Adrenal gland (tissue), 12 donors: Measurements from ENCODE around the gene ADCY2. TPM values are rescaled to one million over a fixed set of nuclear protein-coding genes. Genes with fewer than 3 reads are reported as not detected.

ENCODE experiments used
- DNase-seq, 7 donors: peaks; one replicate each; pipeline ENCODE4 v3.0.0-alpha.2; 2019 to 2020
- H3K27ac ChIP-seq, 5 donors: fragments of 200-600 bp; sonication (generic) in 4 of 5; 1 replicate in 3 of 5; 2 replicates in 2 of 5; pipeline versions ENCODE4 v1.5.1 to v1.8.0; 2016 to 2020; ENCODE audit warnings: mild to moderate bottlenecking in 1 of 5
- H3K27me3 ChIP-seq: fragments of 200-600 bp; 2 replicates; pipeline ENCODE4 v1.8.0; 2021
- H3K36me3 ChIP-seq, 2 donors: fragments of 200-600 bp; replicated peaks in 1 of 2; 1 replicate in 1 of 2; 2 replicates in 1 of 2; pipeline versions ENCODE4 v1.5.1 to v1.8.0; 2018 to 2022
- H3K4me1 ChIP-seq, 2 donors: fragments of 200-600 bp; replicated peaks in 1 of 2; 1 replicate in 1 of 2; 2 replicates in 1 of 2; pipeline versions ENCODE4 v1.5.1 to v1.8.0; 2018 to 2021
- H3K4me3 ChIP-seq, 4 donors: fragments of 200-600 bp; sonication (generic) in 3 of 4; one replicate each; pipeline ENCODE4 v1.5.1; 2016 to 2018
- H3K9me3 ChIP-seq, 3 donors: fragments of 200-600 bp; sonication (generic) in 1 of 3; replicated peaks in 1 of 3; 1 replicate in 2 of 3; 2 replicates in 1 of 3; pipeline versions ENCODE4 v1.5.1 to v1.8.0; 2016 to 2021
- POLR2A ChIP-seq, 2 donors: fragments of 450-650 bp; IDR thresholded peaks; one replicate each; pipeline ENCODE4 v1.6.1; 2017; ENCODE audit warnings: antibody characterized with exemption in 2 of 2, mild to moderate bottlenecking in 2 of 2, moderate library complexity in 1 of 2
- whole genome bisulfite sequencing, 4 donors: extraction: QIAGEN DNeasy Blood & Tissue Kit in 2 of 4; methylation state at CpG; one replicate each; pipeline versions ENCODE4 v1.1.5 to v1.1.7; 2013 to 2017; 5-methylcytosine and 5-hydroxymethylcytosine counted together
- intact Hi-C, 2 donors: fragments of 100-400 bp; cut with DNase I; formaldehyde crosslinking; loops; one replicate each; pipeline versions ENCODE4 v1.14.1 to v1.15.0; 2022 to 2023
- polyA plus RNA-seq, 3 donors: library from polyadenylated mRNA; stranded (reverse); fragments of 200-250 nt in 2 of 3; fragments of 350-450 nt in 1 of 3; fragmentation: Illumina TruSeq in 1 of 3; extraction: RNeasy Lipid Tissue Mini Kit (QIAGEN cat#74804) in 1 of 3; gene quantifications; one replicate each; pipeline ENCODE4 v1.2.3, GENCODE V29; 2013 to 2014
- total RNA-seq, 9 donors: library from RNA; depleted of rRNA in 4 of 9; stranded (reverse); fragments of >200 nt in 4 of 9; fragments of 120-200 nt in 1 of 9; fragmentation: NEBNext Ultra II Directional in 1 of 9; extraction: Animal tissue kit (Norgen Biotek cat#: 25700) in 1 of 9; gene quantifications; one replicate each; pipeline versions ENCODE4 v1.1.0 to v1.2.4, GENCODE V29; 2013 to 2023
- TF ChIP-seq, protein P1 (sequence below), 6 experiments: fragments of 450-650 bp in 4 of 6; fragments of 200-600 bp in 2 of 6; sonication (generic) in 1 of 6; IDR thresholded peaks; 1 replicate in 5 of 6; 2 replicates in 1 of 6; pipeline versions ENCODE4 v1.5.1 to v1.8.0; 2016 to 2021; ENCODE audit warnings: antibody characterized with exemption in 6 of 6, mild to moderate bottlenecking in 2 of 6, moderate library complexity in 1 of 6
- donor health status: healthy with polysubstance abuse.
- donor health status: Bipolar disorder and iron deficiency.
- donor health status: DM: yes; HTN: yes; CAD: no.
- donor health status: DM: no; HTN: no; CAD: no.
- donor health status: DM: no; HTN: no; CAD: no.
- donor health status: DM: yes; HTN: yes; CAD: no.

ADCY2 gene
- total and polyA plus RNA-seq, 12 donors = 0.85 to 6.6 (median 2.3) TPM

DNA sequence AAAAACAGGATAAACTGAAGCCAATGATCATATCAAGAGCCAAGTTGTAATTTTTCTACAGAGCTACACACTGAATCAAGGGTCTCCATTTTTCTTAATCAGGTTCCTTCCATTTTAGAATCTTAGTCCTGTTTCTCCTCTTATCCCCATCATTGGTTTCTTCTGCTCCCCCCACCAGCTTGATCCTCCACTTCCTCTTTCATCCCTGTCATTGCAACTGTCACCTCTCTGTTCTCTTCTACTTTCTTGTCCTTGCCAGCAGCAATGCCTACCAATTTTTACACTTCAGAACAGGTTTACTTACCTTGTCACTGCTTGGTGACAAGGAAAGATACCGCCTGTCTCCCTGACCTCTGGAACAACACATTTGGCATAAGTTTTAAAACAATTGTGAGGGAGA is 357.7 kb downstream of the ADCY2 start:
- Histone ChIP-seq H3K27me3 (no peaks in the 10 kb centered on the region), H3K9me3 (no peaks in the 10 kb centered on the region), H3K4me1 (no peaks in the 10 kb centered on the region), H3K36me3 (no peaks in the 10 kb centered on the region), H3K4me3 (no peak overlapping the region), H3K27ac (no peak overlapping the region)
- TF ChIP-seq, protein P1, sequence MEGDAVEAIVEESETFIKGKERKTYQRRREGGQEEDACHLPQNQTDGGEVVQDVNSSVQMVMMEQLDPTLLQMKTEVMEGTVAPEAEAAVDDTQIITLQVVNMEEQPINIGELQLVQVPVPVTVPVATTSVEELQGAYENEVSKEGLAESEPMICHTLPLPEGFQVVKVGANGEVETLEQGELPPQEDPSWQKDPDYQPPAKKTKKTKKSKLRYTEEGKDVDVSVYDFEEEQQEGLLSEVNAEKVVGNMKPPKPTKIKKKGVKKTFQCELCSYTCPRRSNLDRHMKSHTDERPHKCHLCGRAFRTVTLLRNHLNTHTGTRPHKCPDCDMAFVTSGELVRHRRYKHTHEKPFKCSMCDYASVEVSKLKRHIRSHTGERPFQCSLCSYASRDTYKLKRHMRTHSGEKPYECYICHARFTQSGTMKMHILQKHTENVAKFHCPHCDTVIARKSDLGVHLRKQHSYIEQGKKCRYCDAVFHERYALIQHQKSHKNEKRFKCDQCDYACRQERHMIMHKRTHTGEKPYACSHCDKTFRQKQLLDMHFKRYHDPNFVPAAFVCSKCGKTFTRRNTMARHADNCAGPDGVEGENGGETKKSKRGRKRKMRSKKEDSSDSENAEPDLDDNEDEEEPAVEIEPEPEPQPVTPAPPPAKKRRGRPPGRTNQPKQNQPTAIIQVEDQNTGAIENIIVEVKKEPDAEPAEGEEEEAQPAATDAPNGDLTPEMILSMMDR (IDR thresholded peaks at IDR 0.05) = no peak
- no peak for TF ChIP-seq POLR2A (IDR thresholded peaks at IDR 0.05)
- WGBS, 4 donors = 94 to 97% (median 96%) methylated on average over 1 of the region's 1 CpG
- intact Hi-C loops = no loop called here
- DNase-seq = no peak

DNA sequence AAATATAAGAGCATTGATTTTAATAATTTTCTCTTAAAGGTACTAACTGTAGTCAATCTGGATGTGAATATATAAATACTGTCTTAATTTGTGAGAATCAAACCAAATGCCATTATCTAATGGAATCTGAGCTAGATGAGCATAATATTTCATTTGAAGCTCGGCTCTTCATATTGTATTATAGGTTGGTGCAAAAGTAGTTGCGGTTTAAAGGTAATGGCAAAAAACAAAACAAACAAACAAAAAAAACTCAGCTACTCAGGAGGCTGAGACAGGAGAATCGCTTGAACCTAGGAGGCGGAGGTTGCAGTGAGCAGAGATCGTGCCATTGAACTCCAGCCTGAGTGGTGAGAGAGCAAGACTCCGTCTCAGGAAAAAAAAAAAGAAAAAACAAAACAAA is 358.6 kb downstream of the ADCY2 start:
- TF ChIP-seq, protein P1 (IDR thresholded peaks at IDR 0.05) = no peak
- no peak for TF ChIP-seq POLR2A (IDR thresholded peaks at IDR 0.05)
- intact Hi-C loops = no loop called here
- Histone ChIP-seq H3K4me3 (no peak overlapping the region), H3K36me3 (no peaks in the 10 kb centered on the region), H3K27ac (no peak overlapping the region), H3K4me1 (no peaks in the 10 kb centered on the region), H3K9me3 (no peaks in the 10 kb centered on the region), H3K27me3 (no peaks in the 10 kb centered on the region)
- no peak for DNase-seq
- WGBS, 4 donors = 80 to 91% (median 85%) methylated on average over 6 of the region's 6 CpGs

DNA sequence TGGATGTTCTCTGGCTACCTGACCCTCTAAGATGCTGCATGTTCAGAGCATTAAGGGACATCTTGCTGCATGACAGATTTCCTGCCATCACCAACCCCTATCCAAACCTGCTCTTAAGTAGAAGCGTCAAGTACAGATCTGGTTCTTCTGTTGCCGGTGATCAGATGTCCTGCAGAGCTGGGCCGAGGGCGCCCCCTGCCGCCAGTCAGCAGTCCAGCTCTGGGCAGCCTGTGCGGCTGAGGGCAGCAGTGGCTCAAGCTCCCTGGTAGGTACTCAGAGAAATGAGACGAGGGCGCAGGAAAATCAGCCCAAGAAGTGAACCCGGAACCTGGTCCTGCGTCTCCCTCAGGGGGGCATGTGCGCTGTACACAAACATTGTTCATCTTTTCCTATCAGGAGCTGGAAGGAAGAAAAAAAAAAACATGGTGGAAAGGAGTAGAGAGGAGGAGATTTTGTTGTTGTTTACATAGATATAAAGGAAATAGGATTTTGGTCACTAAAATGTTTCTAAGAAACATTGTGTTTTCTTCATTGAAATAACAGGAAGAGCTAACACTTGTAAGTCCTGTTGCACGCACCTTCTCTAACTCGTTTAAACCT is 359.2 kb downstream of the ADCY2 start:
- no peak for TF ChIP-seq POLR2A (IDR thresholded peaks at IDR 0.05)
- TF ChIP-seq, protein P1 (IDR thresholded peaks at IDR 0.05) = peak; percentile 38 to 66 (median 52)
- DNase-seq = peak; percentile 27 to 84 (median 57)
- intact Hi-C loops = no loop called here

DNA sequence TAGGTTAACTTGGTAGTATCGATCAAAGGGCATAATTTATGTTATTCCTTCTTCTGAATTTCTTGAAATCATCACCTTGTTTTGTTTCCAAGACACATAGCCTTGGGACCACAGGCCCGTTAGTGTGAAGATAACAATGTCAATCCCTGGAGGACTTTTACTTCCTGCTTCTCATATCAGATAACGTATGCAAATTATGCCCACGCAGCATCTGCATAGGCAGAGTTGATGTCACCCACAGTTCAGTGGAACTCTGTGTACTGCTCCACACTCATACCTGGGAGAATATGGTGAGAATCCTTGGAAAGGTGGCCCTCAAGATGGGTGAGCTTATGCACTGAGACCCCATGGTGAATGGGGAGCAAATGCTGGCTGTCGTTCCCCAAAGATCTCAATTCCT is 360.0 kb downstream of the ADCY2 start:
- H3K4me1 ChIP-seq = no peaks in the 10 kb centered on the region
- no peaks in the 10 kb centered on the region for H3K9me3 ChIP-seq
- DNase-seq = no peak
- no peaks in the 10 kb centered on the region for H3K36me3 ChIP-seq
- intact Hi-C loops = no loop called here
- WGBS, 4 donors = 74 to 85% (median 76%) methylated on average over 5 of the region's 5 CpGs
- no peak overlapping the region for H3K4me3 ChIP-seq
- TF ChIP-seq, protein P1 (IDR thresholded peaks at IDR 0.05) = no peak
- no peak for TF ChIP-seq POLR2A (IDR thresholded peaks at IDR 0.05)
- H3K27ac ChIP-seq = no peak overlapping the region
- no peaks in the 10 kb centered on the region for H3K27me3 ChIP-seq

More for the DNA sequence above, 359.2 kb downstream of the ADCY2 start:
- no peaks in the 10 kb centered on the region for H3K9me3 ChIP-seq
- no peaks in the 10 kb centered on the region for H3K36me3 ChIP-seq
- H3K27ac ChIP-seq = no peak overlapping the region
- WGBS, 4 donors = 31 to 46% (median 36%) methylated on average over 10 to 13 of the region's 13 CpGs
- H3K4me1 ChIP-seq = no peaks in the 10 kb centered on the region
- no peak overlapping the region for H3K4me3 ChIP-seq
- H3K27me3 ChIP-seq = no peaks in the 10 kb centered on the region
